GM03348 (cell line): ENCODE results near the gene PAK1.

Experiments
- DNase-seq: peaks from one replicate; pipeline ENCODE4 v3.0.0; 2012; ENCODE audit warnings: low spot score

PAK1 gene

DNA sequence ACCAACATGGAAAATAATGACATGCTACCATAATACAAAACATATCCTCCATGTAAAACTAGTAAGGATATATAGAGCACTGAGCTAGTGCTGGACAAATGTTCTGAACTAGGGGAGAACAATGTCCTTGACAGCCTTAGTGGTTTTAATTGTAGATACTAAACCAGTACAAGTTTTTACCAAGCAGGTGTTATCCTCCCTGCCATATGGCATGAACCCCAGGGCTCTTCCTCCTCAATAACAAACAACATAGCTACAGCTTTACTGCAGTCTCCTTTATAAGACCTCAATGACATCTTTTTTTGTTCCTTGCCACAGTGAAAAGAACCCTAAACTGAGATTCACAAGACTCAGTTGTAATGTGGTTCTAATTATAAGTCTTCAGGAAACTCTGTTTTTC, 102.2 kb downstream of the PAK1 start:
- DNase-seq: no peak

DNA sequence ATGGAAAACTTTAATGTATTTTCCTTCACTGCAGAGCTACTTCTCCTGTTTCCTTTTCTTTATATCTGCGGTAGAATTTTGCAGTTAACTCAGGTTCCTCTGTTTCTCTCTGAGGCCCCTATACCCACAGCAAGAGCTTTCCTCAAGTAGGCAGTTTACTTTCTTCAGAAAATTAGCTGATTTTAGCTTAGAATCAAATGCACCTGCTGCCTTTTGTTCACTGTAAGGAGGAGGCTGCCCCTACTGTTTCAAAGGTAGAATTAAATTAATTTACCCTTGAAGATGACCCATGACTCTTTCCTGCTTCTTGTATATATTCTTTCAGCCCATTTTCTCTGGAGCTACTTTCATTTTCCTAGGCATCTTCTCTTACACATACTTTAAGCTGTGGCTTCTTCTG, 103.7 kb downstream of the PAK1 start:
- DNase-seq: no peak

DNA sequence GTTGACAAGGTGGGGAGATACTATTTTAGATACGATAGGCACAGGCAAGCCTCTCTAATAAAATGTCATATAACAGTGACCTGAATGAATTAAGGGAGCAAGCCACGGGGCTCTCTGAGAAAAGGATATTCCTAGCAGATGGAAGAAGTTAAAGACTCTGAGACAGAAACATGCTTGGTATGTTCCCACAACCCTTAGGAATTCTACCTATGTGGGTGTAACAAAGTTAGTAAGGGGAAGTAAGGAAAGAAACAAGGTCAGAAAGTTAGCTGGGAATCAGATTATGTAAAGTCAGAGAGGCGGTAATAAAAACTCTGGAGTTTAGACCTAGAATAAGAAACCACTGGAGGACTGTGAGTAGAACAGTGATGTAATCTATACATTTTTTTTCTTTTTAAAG, 112.7 kb downstream of the PAK1 start:
- DNase-seq: peak; percentile 58

DNA sequence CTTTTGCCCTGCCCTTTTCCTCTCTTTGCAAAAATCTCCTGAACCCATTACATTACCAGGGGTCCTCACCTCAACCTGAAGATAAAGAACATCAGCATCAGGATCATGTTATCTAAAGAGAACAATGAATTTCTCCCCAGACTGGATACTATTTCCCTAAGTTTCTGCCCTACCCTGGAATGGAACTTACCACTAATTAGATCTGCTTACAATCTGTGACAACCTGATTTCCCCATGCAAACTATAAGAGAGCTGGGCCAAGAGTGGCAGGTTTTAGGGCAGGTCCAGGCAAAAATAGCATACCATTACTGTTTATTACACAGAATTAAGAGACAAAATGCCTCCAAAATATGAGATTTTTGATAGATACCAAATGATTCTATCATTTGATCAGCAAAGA, 114.4 kb downstream of the PAK1 start:
- no peak for DNase-seq

DNA sequence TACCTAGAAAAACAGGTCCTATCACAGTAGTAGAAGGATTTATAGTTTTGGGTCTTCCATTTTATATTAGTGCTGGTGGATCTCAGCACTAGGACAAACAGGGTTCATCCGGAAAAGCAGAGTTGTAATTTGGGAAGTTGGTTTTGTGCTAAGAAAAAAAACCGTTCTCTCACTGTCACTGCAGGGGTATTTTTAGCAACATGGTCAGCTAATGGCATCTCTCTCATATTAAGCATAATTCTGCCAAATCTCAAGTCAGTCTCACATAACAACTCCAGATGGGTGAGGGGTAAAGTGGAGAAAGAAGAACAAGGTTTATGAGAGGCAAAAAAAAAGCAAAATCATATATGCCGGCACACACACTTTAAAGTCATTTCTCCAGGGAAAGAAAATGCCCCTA, 120.8 kb downstream of the PAK1 start:
- DNase-seq: no peak

DNA sequence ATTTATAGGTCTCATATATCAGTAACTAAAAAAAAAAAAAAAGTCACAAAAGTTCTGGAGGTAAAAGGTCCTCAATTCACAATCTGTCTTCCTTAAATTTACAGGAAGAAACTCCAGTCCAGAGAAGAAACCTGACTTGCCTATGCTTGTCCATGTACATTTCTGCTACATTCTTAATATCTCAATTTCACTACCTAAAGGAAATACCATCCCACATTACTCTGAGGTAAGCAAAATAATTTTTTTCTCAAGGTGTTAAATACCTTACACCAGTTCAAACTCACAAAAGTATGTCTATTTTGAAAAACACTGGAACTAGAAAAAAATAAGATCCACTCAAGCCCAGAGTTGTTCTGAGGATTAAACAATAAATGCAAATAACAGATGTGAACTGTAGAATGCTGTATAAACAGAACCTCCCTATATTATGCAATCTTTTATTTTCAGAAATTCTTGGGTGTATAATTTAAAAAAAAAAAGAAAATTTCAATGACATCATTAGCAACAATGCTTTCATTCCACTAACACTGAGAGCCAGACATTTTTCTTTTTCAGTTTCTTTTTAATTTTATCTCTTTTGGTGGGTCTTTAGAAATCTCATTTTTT, 122.5 kb downstream of the PAK1 start:
- peak; percentile 42 for DNase-seq

DNA sequence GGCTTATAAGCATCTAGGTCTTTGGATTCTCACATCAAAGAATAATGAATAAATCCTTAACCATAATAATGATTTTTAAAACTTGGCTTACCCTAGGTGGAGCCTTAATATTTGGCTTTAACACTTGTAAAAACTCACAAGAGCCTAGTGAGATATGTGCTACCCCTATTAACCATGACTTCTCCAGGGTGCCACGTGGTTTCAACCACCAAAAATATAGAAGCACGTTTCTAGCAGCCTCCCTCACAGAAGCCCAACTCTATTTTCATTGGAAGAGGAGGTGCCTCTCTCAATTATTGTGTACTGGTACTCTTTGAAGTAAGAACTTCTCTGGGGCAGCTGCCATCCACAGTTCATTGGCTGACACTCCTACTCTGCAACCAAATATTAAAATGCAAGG, 125.9 kb downstream of the PAK1 start:
- no peak for DNase-seq

DNA sequence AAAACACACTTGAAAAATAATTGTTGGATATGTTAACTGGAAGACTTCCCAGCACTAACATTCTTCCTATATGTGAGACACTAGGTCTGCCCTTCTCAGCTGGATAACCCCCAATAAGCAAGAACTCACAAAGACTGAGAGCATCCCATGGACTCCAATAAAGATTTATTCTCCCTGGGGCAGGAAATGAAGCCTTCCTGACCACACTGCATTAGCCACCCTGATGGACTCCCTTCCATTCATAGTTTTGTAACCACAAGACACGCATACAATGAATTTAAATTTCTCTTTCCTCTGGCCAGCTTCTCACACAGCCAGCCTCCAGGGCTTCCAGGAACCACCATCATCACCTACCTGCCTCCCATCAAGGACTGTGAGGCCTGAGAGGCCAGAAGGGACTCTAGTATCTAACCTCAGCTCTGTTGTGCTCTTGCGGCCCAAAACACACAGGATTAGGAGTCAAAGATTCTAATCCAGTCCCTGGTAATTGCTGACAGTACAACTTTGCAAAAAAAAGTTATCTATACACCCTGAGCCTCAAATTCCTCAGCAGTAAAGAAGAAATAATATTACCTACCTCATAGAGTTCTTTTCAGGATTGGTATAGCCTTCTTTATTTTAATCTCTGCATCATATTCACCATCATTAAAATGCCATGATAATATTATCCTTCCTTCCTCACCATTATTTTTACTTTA, 126.8 kb downstream of the PAK1 start:
- DNase-seq: peak; percentile 71

DNA sequence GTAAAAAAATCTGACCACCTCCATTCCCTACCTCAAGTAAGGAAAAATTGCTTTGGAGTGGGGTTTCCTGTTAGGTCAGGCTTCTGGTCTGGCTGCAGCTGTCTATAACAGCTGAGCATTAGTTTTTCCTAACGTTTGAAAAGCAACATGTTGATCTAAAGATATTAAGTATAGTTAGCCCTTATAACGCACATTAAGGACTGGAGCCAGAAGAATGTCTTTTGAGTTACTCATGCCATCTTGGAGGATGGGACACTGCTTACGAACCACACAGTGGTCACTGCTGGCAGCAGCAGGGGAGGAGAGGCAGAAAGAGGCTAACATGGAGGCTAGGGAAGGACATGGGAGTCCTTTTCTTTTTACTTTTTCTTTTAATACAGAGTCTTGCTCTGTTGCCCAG, 128.3 kb downstream of the PAK1 start:
- DNase-seq: peak; percentile 24

DNA sequence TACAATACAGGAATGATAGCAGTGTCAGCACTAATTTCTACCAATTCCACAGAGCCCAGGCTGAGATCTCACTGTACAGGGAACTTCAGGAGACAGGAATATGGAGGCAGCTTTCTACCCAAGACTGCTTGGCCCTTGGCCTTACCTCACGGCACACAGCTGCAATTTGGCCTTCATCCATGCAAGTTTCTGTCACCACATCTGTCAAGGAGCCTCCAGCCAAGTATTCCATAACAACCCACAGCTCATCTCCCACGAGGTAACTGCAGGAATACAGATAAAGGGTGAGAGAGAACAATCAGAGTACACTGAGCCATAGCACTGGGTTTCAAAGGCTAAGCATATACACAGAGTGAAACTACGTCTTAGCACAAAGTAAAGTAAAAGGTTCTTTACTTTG, 133.4 kb downstream of the PAK1 start:
- no peak for DNase-seq

DNA sequence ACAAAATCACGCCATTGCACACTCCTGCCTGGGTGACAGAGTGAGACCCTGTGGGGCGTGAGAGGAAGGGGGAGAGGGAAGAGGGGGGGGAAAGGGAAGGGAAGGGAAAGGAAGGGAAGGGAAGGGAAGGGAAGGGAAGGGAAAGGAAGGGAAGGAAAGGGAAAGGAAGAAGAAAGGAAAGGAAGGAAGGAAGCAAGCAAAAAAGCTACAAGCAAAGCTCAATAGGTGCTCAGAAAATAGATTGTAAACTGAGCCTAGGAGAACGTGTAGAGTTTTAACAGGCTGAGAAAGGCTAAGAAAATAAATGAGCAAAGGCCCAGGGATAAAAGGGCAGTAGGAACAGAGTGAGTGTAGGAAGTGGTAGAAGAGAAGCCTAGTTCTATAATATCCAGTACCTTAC, 141.6 kb downstream of the PAK1 start:
- no peak for DNase-seq

DNA sequence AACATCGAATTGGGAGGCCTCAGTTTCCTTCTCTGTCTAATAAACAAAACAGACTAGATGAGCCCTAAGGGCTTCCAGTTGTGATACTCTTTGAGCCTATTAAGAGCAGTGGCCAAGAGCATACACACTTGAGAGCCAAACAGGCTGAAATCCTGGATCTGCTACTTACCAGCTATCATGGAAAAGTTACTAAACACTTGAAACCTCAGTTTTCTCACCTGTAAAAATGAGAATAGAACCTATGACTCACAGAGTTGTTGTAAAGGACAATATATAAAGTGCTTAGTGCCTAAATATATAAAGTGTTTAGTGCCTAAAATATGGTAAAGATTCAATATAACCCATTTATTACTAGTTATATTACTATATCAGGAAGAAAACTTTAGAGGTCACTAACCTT, 148.7 kb downstream of the PAK1 start:
- no peak for DNase-seq

DNA sequence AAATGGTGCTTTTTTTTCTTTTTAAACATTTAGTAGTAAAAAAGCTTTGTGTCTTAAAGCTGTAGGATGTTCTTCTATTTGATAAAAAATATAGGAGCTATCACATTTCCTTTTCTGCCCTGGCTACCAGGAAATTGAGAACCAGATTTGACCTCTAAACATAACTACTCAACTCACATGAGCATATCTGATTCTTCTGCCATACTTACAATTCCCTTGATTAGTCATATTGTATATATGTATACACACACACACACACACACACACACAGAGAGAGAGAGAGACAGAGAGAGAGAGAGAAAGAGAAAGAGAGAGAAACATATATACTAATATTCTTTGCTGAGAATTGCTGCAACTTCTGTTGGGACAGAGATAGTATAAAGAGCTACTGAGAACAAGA, 149.4 kb downstream of the PAK1 start:
- no peak for DNase-seq

DNA sequence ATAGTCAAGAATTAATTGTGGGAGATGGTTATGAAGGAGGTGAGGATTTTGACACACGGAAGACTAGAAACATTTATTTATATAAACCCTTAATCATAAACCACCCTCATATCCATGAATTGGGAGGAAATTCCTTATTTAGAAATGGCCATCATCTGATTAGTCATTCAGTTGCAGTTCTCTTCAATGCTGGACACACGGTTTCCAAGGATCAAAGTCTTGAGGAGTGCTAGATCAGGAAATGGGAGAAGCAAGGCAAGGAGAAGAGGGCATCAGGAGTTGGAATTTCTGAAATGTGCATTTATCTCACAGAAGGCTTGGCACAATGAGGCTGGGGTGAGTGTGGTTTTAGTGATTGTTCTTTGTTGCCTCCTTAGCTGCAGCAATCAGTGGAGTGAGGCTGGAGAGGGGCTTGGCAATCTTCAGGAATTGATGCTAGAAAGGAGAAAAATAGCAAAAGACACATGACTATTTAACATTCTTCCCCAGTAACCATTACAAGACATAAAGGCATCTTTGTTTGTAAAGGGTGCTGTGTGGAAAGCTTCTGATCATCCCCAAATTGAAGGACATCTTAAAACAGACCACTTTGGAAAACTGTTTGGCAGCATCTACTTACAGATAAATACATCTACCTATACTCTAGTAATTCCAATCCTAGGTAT, 150.8 kb downstream of the PAK1 start:
- no peak for DNase-seq

DNA sequence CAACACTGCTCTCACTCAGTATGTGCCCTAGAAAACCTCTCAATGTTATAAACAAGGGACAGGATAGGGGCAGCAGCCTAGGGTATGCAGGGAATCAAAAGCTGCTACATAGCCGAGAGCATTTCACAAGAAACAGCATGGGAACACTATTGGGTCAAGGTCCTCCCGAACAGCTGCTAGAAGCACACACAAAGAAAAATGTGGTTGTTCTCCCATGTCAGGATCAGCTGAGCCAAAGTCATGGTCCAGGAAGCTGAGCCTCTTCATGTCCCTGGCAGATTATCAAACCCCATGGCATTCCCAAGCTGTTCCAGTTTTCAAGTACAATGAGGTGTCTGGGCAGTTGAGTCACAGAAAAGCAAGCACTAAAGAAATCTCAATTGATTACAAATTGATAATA, 151.4 kb downstream of the PAK1 start:
- DNase-seq: peak; percentile 59

DNA sequence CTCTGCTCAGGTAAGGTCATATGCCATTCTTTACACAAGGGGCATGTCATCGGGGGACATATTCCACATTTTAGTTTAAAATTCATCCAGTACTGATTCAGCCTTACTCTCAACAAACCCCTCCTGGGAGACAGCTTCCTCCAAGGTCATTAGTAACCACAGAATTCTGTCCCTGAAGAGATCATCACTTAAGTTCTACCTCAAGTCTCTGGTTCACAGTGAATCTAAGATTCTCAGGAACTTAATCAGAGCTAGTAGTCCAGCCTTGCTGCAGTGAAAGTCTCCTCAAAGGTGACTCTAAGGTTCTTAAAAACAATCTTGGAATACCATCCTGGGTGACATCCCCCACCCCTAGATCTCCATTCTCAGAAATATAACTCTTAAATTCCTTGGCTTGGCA, 153.5 kb downstream of the PAK1 start:
- no peak for DNase-seq

DNA sequence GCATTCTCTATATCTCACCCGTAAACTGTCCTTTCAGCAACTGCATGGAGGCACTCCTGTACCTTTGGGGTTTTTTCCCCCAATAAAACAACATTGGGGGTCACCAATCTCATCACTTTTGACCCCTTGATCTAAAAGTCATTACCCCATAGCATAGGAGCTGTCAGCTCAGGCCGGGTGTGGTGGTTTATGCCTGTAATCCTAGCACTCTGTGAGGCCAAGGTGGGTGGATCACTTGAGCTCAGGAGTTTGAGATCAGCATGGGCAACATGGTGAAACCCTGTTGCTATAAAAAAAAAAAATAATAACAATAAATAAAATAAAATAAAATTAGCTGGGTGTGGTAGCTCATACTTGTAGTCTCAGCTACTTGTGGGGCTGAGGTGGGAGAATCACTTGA, 155.3 kb downstream of the PAK1 start:
- no peak for DNase-seq

DNA sequence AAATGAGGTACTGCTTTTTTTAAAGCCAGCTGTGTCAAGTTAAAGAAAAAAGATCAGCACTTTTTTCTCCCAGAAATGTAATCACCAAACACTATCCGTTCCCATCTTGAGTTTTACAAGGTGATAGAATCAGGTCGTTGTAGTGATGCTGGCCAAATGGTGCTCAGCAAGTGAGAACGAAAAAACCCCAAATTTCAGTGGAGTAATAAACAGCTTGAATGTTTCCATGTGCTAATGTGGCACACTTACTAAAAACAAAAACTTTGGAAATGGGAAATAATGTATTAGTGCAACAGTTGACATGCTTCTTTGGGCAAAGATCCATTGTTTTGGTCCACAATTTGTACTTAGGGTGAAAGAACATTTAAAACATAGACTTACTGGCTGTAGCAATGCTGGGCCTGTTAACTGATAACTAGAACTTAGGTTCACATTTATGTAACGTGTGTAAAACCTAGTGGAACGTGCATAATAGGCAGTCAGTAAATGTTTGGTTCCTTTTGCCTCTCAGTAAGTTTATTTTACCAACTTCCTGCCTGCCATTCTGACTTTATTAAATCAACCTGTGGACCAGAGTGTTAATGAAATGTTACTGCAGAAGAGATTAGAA, 157.1 kb downstream of the PAK1 start:
- DNase-seq: no peak

DNA sequence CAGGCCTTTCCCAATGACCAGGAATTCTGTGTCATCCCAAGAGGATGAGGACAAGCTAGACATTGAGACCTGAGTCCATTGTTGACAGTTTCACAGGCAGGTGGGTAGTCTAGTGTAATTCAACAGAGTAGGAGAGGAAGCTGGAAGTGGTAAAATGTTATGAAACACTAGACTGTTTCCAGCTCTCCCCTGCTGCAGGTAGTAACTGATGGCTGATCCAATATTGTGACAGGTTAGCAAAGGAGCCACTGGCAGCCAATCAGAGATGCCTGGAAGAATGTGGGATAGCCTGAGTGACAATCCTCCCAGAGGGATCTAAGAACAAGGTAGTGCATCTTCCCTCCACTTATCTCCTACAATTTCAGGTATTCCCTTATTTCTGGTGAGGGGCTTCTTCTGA, 161.8 kb downstream of the PAK1 start:
- DNase-seq: no peak

DNA sequence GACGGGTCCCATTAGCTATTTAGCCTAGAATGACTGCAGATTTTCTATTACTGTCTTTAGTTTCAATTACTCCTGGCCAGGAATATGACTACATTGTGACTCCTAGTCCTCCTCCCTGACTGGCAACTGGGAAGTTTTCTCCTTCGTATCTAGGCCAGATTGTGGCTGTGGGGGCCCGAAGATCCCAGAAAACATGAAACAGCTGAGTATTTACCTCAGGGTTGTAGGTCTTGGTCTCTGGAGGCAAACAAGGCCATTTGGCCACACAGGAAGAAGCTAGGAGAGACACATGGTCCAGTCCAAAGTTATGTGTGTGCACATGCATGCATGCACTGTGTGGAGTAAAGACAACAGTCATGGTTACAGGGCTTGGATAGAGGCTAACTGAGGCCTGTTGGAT, 162.2 kb downstream of the PAK1 start:
- DNase-seq: no peak

DNA sequence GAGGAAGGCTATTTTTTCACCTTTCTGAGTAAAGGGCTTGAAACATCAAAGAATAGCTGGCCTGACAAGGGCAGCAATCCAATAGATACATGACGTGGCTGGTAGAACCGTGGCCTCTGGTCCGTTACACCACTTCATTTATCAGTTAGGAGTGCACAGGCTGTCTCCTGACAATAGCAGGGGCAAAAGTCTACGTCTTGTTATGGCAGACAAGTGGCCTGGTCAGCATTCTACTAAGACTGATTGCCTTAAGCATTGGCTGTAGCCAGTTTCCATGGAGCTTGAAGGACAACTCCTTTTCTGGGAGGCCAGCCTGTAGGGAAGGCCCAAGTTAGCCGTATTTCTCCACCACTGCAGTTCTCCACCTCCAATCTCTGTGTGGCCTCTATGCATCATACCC, 163.2 kb downstream of the PAK1 start:
- no peak for DNase-seq

DNA sequence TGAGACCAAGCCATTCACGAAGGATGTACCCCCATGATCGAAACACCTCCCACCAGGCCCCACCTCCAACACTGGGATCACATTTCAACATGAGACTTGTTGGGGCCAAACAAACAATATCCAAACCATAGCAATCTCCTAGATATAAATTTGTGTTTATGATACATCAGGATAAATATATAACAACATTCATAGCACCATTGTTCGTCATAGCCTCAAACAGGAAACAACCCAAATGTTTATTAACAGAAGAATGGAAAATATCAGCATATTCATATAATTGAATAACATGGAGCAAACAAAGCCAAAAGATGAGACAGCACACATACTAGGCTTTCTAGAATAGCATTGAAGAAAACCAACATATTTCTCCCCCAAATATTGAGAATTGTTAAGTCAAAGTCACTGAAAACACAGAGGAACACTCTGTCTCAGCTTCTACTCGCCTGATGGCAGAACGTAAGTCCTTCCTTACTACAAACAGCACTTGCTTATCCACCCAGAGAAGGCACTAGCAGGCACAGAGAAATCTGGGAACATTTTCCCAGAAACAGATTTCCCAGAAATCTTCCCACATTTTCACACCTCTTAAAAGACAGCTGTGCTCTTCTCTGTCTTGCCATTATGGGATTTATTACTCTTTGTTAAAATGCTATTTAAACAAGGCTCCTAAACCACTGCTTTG, 164.4 kb downstream of the PAK1 start:
- DNase-seq: no peak

DNA sequence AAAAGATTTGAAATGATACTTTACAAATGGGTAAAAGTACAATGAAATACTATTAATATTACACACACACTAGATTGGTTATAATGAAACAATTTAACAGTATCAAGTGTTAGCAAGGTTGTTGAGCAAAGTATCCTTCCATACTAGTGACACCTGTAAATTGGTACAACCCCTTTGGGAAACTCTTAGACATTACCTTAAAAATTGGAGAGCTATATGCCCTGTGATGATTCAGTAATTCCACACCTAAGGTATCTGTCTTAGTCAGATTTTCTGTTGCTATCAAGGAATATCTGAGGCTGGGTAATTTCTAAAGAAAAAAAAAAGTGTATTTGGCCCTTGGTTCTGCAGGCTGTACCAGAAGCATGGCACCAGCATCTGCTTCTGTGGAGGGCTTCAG, 165.1 kb downstream of the PAK1 start:
- DNase-seq: no peak
